DOHH2 (cell line): Measurements from ENCODE around the gene PRKCH.

Source experiments
- EZH2phosphoT487 ChIP-seq: fragments of 200-600 bp; sonication (generic); IDR thresholded peaks from 2 replicates; pipeline ENCODE4 v1.6.1; 2017; ENCODE audit warnings: borderline replicate concordance, mild to moderate bottlenecking, antibody characterized with exemption, low read length, moderate library complexity, mixed read lengths
- TF ChIP-seq, protein P1 (sequence below): fragments of 200-600 bp; sonication (generic); IDR thresholded peaks from one replicate; pipeline ENCODE4 v1.5.1; 2014; ENCODE audit warnings: antibody characterized with exemption, mild to moderate bottlenecking, low read depth, low read length; ENCODE audit not compliant: poor library complexity, severe bottlenecking

DNA sequence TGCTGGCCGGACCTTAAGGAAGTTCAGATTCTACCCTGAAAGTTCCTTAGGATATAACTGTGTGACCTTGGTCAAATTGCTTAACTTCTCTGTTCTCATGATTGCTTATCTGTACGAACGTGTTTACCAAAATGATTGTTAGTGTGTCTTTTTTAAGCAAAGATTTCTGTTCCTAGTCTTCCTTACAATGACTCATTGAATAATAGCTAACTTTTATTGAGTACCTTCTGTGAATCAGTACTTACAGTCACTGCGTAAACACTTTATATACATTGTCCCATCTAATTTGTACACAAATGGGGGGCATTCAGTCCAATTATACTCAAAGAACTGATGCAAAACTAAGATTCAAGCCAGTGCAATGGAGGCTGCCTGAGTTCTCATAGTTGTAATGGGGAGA, 36.0 kb upstream of the PRKCH start:
- TF ChIP-seq, protein P1, sequence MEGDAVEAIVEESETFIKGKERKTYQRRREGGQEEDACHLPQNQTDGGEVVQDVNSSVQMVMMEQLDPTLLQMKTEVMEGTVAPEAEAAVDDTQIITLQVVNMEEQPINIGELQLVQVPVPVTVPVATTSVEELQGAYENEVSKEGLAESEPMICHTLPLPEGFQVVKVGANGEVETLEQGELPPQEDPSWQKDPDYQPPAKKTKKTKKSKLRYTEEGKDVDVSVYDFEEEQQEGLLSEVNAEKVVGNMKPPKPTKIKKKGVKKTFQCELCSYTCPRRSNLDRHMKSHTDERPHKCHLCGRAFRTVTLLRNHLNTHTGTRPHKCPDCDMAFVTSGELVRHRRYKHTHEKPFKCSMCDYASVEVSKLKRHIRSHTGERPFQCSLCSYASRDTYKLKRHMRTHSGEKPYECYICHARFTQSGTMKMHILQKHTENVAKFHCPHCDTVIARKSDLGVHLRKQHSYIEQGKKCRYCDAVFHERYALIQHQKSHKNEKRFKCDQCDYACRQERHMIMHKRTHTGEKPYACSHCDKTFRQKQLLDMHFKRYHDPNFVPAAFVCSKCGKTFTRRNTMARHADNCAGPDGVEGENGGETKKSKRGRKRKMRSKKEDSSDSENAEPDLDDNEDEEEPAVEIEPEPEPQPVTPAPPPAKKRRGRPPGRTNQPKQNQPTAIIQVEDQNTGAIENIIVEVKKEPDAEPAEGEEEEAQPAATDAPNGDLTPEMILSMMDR: no peak
- no peak for TF ChIP-seq EZH2phosphoT487
